GM10266 (cell line): Measurements from ENCODE around the gene TSPAN5.

Experiments used
- DNase-seq: peaks from one replicate; pipeline ENCODE4 v3.0.0; 2012; ENCODE audit errors: extremely low spot score
- CTCF ChIP-seq: IDR thresholded peaks from 2 replicates; pipeline ENCODE4 v1.5.1; 2012; ENCODE audit warnings: mild to moderate bottlenecking, low read depth; ENCODE audit not compliant: control insufficient read depth, insufficient read depth; ENCODE audit errors: missing control alignments

Gene TSPAN5

DNA sequence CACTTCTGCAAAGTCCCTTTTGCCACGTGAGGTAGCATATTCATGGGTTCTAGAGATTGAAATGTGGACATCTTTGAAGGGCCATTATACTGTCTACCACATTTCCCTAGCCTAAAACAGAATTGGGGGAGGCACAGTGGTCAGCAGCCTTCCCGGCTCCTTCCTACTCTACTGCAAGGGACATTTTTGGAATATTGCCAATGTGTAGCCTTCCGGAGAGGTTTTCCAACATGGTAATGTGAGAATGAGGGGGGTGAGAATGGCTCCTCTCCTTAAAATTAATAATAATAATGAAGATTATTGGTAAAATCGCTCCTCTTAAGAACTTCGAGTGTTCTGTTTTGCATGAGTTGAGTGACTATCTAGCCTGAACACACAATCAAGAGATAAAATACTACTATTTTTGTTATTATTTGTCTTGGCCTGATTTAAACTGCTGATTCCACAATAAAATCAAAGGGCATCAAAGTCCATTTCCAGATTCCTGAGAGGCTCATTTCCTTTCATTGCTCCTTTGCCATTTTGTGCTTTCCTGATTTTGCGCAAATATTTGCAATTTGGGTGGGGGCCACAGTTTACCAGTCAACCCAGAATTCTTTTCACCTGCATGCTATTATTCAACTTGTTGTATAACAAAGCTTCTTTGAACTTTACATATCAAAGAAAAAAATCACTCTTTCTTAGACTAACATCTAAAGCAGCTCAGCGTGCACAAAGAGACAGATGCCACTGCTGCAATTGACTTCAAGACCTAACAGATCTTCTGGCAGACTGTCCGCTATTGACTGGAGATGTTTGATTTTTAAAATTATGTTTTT, 27.0 kb upstream of the TSPAN5 start:
- no peak for DNase-seq
- TF ChIP-seq CTCF, result no peak

- no peak for DNase-seq
- no peak for TF ChIP-seq CTCF
Measured at GRCh38 chr4:98682719-98683118, 24.3 kb upstream of the TSPAN5 start.

DNA sequence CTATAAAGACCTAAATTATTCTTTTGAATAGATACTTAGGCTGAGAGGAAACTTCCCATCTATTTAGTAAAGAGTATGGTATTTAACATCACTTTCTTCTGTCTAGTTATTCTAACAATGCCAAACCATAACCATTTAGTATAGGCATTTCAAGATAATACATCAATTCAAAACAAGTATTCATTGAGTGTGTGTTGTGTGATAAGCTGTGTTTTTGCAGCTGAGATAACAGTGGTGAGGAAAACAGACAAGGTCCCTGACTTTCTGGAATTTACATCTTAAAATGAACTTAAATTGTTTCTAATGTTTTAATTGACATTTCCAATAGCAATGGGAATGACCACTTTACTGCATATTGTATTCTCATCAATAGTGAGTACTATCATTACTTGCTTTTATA, 22.4 kb upstream of the TSPAN5 start:
- TF ChIP-seq CTCF, result no peak
- DNase-seq, result no peak

- DNase-seq, result no peak
- TF ChIP-seq CTCF, result no peak
Measured at GRCh38 chr4:98679738-98680137, 21.3 kb upstream of the TSPAN5 start.

GRCh38 chr4:98677799-98678198, 19.4 kb upstream of the TSPAN5 start:
- no peak for TF ChIP-seq CTCF
- DNase-seq, result no peak

DNA sequence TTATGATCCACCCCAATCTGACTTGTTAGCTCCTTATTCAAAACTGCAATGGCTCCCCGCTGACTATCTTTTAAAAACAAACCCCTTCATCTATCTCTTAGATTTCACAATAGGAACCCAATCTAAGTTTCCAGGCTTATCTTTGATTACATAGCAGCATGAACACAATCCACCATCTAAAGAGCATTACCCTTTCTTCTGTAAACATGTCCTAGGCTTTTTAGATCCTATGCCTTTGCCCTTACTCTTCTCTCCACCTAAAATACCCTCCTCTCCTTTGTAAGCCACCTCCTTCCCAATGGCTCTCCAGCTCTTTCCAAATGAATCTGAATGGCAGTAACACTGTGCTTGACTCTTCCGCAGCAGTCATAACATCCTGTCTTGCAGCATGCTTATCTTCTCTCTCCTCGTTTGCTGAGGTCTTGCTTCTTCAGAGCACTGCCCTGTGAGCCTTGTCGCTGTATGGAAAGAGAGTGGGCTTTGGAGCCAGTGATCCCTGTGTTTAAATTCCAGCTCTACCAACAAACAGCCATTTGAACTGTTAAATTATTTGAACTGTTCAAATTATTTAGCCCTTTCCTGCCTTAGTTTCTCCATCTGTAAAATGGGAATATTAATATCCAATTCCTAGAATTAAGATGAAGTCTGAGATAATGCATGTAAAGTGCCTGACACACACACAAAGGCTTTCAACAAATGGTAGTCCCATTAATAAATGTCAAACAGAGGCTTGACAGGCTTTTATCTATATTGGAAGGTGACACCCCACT, 16.2 kb upstream of the TSPAN5 start:
- no peak for TF ChIP-seq CTCF
- DNase-seq, result no peak

DNA sequence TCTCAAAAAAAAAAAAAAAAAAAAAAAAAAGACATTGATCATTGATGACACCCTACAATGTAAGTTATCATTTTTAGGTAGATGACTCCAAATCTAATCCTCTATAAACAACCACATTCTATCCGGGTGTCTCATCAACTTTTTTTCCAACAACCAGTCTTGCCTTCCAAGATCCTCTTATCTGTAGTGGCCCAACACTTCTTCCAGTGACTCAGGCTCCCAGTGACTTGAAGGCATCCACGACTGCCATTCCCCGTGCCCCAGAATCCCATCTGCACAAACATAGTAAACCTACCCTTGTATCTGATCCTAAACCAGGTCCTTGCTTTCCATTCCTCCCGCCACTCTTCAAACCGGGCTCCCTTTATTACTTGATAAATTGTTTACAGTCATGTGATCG, 15.6 kb upstream of the TSPAN5 start:
- DNase-seq, result no peak
- no peak for TF ChIP-seq CTCF
